ENCODE data around the gene FBXL7.

DNA sequence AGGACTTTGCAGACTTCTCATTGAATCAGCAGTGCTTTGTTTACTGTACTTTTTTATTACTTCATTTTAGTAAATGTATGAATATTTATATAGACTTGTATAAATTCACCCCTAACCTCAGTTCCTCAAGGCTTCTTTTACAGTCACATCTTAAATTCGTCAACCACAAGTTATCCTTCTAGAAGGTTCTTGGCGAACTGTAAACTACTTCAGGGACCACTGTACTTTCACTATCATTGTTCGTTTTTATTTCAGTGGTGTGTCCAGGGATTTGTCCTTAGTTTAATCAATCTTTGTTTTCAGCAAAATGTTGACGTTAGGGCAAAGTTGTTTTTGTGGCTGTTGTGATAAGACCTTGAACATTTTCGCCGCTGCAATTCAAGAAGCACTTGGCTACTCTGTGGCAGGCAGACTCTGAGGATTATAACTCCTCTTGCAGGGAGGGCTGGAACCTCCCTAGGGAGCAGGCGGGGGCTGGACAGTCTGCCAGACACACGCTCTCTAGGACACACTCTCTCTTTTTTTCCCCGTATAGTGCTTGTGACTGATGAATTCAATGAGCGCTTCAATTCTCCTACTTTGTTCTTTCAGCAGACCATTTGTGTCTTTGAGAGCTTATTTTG is 252.8 kb downstream of the FBXL7 start:
- TF ChIP-seq, protein P1, sequence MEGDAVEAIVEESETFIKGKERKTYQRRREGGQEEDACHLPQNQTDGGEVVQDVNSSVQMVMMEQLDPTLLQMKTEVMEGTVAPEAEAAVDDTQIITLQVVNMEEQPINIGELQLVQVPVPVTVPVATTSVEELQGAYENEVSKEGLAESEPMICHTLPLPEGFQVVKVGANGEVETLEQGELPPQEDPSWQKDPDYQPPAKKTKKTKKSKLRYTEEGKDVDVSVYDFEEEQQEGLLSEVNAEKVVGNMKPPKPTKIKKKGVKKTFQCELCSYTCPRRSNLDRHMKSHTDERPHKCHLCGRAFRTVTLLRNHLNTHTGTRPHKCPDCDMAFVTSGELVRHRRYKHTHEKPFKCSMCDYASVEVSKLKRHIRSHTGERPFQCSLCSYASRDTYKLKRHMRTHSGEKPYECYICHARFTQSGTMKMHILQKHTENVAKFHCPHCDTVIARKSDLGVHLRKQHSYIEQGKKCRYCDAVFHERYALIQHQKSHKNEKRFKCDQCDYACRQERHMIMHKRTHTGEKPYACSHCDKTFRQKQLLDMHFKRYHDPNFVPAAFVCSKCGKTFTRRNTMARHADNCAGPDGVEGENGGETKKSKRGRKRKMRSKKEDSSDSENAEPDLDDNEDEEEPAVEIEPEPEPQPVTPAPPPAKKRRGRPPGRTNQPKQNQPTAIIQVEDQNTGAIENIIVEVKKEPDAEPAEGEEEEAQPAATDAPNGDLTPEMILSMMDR (IDR thresholded peaks at IDR 0.05; ENCODE audit: extremely low read depth in 1 of 2, insufficient read depth in 1 of 2, low read depth in 1 of 2, low read length in 2 of 2), result no peak
- TF ChIP-seq GATA2 (IDR thresholded peaks at IDR 0.05; ENCODE audit: insufficient read depth, insufficient read length, low read depth, low read length), result no peak
- TF ChIP-seq POLR2AphosphoS5 (IDR thresholded peaks at IDR 0.05; ENCODE audit: insufficient read depth, low read depth, low read length), result no peak
- TF ChIP-seq POLR2A (IDR thresholded peaks at IDR 0.05; ENCODE audit: low read depth, low read length), result no peak
- no peak for TF ChIP-seq EZH2 (IDR thresholded peaks at IDR 0.05; ENCODE audit: borderline replicate concordance, low read depth, low read length, severe bottlenecking)
- TF ChIP-seq JUN (IDR thresholded peaks at IDR 0.05; ENCODE audit: borderline replicate concordance, insufficient read depth, insufficient read length, low read depth), result no peak
- no peak for TF ChIP-seq FOS (IDR thresholded peaks at IDR 0.05; ENCODE audit: borderline replicate concordance, insufficient read depth, low read length)
- no peak for TF ChIP-seq MYC (IDR thresholded peaks at IDR 0.05; ENCODE audit: low read depth, low read length)

Measured in endothelial cell of umbilical vein (primary cell).